ENCODE measurements around the gene TMEM205.
A peak's percentile ranks its signal among the peaks of the same experiment; 100 is the strongest.
"Not testable (repeated sequence)": the region's sequence is repeated elsewhere in the genome, so short reads cannot be mapped to it uniquely, and the experiment has no call there.

The TMEM205 gene

DNA sequence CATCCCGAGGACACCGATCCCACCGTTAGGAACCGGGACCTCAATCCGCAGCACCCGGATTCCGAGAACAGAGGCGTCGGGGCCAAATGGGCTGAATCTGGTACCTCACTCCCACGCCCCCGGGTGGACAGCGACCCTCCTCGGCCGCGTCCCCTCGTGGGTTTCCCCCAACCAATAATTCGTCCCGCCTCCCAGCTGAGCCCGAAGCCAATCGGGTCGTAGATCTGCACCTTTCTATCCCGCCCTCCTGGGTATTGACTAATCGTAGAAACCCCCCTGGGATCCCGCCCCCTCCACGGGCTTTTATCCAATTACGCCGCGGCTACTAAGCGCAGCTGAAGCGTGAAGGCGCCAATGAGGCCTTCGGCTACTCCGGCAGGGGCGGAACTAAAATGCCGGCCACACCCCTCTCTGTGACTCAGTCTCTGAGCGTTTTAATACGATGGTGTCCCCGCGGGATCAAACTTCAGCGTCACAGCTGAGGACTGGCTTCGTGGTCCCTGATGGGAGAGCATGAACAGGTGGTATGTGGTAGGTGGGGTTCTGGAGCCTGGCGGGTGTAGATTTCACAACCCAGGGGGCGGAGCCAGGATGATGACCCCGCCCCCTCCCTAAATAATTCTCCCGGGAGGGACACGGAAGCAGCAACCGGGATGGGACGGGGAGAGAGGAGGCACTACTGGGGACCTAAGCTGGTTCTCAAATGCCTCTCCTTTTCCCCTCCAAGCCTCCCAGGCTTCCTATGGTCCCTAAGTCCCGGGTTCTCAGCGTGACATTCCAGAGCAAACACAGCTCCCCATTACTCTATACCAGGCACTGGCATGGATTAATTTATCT is at the start of gene TMEM205, which contains the start of gene CCDC159:
TMEM205 (minus strand) TSS at position 165 of the 837 bp plus-strand sequence. CDS start 649 bp downstream, outside the sequence.
CCDC159 (plus strand) TSS at position 416 of the 837 bp plus-strand sequence; CDS start at position 504, 88 bp downstream.
- peak; percentile 99 for DNase-seq (ENCODE audit: low spot score)

DNA sequence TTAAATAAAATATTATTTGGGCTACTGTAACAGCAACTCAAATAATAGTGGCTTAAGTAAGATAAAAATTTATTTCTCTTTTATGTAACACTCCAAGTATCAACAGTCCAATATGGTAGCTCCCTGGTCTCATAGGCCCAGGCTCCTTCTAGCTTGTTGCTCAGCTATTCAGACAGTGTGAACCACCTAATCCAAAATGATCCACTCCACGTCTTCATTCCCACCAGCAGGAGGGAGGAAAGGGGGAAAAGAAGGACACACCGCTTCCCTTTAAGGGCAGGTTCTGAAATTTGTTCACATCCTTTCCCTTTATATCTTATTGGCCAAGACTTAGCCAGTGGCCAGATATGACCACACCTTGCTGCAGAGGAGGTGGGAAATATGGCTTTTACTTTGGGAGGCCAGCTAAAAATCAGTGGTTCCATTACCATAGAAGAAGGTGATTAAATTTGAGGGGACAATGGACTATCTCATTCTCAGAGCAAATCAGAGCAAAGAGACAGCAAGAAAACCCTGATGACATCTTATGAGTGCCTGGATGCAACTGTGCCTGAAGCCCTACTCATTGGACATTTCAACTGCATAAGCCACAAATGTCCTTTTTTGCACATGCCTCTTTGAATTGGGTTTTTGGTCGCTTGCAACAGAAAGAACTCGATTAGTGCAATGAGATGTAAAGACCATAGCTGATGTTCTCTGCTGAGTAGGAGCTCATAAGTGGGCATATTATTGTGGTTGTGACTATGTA is 45.0 kb upstream of the TMEM205 start:
- DNase-seq (ENCODE audit: low spot score) = no peak

DNA sequence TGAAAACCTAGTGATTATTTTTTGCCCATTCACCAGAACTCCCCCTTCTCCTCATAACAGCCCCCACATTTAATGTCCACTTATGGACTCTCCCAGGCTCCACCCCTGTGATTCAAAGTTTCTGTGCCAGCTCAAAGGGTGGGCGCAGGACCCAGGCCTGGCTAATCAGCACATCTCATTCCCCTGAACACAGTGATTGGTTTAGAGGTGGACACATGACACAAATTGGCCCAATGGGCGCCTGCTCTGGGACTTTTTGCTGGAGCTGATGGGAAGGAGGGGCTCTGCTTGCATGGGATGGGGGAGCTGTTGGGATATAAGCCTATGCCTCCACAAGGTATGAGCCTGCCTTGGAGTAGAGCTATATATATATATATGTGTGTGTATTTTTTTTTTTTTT is 44.3 kb upstream of the TMEM205 start:
- no peak for DNase-seq (ENCODE audit: low spot score)

DNA sequence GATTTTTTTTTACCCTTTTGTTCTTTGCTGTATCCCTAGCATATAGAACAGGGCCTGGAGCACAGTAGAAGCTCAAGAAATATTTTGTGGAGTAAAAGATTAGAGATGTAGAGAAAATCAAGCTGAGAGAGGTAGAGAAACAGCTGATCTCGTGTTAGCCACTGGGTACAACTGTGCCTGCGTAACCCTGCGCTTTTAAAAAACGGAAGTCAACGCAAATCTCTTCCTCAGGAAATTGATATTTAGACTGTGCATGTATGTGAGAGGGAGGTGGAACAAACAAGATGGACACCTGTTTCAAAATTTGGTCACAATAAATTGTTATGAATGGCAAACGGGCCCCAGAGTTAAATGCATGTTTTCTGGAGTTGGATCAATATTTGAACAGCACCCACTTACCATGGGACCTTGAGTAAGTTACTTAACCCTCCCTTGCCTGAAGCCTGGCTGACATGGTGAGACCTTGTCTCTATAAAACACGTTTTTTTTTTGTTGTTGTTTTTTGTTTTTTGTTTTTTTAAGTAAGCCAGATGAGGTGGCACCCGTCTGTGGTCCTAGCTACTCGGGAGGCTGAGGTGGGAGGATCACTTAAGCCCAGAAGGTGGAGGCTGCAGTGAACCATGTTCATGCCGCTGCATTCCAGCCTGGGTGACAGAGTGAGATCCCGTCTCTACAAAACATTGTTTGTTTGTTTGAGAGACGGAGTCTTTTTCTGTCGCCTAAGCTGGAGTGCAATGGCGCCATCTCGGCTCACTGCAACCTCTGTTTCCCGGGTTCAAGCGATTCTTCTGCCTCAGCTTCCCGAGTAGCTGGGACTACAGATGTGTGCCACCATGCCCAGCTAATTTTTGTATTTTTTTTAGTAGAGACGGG is 41.3 kb upstream of the TMEM205 start:
- no peak for DNase-seq (ENCODE audit: low spot score)

DNA sequence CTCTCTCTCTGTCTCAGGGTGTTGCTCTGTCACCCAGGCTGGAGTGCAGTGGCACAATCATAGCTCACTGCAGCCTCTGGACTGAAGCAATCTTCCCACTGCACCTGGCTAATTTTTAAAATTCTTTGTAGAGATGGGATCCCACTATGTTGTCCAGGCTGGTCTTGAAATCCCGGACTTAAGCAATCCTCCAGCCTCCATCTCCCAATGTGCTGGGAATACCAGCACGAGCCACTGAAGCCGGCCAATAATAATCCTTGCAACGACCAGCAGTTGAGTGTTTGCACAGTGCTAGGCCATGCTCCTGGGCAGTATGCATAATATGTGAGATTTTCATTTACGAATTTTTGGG is 38.7 kb upstream of the TMEM205 start:
- no peak for DNase-seq (ENCODE audit: low spot score)

DNA sequence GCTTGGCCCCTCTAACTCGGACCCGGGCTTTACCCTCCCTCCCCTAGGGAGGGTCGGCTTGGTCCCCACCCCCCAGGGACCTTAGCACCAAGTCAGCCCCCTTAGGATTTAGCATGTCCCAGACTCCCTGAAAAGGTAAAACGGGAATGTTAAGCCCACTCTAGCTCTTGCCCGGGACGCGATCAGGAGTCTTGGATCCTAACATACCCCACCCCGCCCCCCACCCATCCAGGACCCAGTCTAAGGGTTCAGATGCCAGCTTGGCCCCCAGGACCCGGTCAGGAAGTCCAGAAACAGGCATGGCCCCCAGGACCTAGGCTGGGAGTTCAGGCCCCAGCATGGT is 37.6 kb upstream of the TMEM205 start:
- no peak for DNase-seq (ENCODE audit: low spot score)

DNA sequence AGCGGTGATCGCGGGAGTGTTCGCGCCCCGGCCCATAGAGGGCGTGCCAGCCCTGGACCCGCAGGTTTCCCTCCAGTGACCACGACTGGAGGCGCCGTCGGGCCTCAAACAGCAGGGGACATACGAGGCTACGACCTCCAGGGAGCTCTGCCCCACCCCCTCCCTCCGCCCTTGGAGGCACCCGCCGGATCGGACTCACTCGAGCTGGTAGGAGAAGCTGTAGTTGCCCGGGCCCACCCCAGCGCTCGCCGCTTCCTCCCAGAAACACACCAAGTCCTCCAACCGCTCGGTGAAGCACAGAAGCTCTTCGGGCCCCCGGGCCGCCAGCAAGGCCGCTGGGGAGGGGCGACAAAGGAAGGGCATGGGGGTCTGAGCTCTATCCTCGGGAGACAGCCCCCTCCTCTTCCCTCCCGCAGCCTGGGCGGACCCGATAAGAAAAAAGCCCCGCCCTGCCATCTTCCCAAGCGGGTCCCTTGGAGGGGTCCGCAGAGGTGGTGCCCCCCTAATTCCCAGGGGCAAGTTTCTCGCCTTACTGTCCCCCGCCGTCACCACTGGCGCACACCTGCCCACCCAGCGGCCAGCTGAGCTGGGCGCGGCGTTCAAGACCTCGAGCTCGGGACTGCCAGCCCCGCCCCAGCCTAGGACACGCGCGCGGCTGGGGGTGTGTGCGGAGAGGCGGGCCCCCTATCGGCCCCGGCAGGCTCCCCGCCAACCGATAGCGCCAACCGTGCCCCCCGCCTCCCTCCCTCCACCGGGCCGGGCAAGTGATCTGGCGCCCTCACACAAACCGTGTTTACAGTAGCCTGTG is 37.0 kb upstream of the TMEM205 start:
- no peak for DNase-seq (ENCODE audit: low spot score)

DNA sequence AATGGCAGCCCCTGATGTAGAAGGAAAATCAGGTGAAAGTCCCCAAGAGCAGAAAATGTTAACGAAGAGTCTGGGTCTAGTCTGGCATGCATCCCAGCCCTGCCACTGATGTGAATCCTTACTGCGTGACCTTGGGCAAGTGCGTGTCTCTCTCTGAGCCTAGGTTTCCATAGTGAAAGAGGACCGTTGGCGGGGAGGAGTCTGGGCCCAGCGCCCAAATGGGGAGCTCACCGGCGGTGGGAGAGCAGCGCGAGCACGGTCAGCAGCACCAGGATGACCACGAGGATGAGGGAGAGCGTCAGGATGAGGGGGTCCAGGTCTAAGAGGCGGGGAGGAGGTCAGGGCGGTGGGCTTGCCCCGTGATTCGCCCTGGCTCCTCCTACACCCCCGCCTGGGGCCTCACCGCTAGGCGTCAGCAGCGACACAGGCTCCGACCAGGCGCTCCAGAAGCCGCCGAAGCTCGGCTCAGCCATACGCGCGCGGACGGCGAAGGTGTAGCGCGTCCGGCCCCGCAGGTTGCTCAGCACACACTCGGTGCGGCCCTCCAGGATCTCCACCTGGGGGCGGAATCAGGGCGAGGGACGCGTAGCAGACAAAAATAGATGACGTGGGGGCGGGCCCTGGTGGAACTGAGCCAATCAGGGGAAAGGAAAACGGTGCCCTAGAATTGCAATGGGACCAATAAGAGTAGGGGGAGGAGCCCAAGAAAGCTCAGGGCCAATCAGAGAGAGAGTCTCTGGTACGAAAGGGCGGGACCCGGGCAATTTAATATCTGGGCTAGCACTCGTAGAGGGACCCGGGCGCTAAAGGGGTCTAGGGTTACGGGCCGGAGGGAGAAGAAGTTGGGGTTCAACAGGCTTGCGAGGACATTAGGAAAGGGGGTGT is 34.8 kb upstream of the TMEM205 start:
- DNase-seq (ENCODE audit: low spot score) = peak; percentile 97

DNA sequence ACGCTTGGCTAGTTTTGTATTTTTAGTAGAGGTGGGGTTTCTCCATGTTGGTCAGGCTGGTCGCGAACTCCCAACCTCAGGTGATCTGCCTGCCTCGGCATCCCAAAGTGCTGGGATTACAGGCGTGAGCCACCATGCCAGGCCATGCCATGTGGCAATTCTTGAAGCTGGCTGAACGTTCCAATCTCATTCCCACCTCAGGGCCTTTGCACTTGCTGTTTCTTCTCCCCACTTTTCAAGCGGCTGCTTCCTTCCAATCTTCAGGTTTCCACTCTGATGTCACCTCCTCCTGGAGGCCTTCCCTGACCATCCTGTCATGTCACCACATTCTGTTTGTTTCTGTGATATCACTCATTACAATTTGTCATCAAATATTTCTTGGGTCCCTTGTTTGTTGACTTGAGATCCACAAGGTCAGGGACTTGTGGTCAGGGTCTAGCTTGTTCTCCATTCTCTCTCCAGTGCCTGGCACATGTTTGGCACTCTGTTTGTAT is 33.8 kb upstream of the TMEM205 start:
- DNase-seq (ENCODE audit: low spot score) = no peak

DNA sequence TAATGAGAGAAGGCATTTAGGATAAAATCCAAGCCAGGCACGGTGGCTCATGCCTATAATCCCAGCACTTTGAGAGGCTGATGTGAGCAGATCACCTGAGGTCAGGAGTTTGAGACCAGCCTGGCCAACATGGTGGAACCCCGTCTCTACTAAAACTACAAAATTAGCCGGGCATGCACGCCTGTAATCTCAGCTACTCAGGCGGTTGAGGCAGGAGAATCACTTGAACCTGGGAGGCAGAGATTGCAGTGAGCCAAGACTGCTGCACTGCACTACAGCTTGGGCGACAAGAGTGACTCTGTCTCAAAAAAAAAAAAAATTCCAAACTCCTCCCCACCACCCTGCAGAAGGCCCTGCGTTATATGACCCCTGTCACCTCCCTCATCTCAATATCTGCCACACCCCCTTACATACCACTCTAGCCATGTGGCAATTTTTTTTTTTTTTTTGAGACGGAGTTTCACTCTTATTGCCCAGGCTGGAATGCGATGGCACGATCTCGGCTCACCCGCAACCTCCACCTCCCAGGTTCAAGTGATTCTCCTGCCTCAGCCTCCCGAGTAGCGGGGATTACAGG is 33.3 kb upstream of the TMEM205 start:
- not testable (repeated sequence) for DNase-seq (ENCODE audit: low spot score)

DNA sequence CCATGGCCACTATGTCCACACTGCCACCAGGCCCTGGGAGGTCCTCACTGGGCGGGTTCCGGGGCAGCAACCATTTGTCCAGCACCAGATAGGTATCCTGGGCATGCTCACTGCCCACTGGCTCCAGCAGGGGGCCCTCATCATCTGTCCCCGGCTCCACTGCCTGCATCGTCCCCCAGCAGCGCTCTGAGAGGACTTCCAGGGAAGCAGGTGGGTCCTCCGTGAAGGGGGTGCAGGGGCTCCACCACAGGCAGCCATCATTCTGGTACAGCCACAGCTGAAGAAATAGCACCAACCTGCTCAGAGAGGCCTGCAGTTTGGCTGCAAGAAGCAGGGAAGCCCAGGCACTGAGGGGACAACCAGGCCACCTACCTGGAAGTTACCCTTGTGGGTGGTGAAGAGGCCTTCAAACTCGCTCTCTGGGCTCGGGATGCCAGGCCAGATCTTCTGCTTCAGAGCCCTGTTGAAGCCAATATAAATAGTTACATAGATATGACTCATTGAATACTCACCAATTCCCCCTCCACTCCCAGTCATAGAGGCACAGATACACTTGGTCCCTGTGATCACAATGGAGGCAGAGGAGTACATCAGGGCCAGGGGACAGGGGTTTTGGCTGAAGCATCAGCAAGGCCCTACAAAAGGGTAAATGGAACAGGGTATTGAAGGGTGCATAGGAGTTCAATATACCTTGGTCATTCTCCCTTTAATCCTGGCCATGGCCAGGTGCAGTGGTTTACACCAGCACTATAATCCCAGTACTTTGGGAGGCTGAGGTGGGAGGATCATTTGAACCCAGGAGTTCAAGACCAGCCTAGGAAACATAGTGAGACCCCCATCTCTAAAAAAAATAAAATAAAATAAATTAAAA is 32.5 kb upstream of the TMEM205 start:
- DNase-seq (ENCODE audit: low spot score) = no peak

DNA sequence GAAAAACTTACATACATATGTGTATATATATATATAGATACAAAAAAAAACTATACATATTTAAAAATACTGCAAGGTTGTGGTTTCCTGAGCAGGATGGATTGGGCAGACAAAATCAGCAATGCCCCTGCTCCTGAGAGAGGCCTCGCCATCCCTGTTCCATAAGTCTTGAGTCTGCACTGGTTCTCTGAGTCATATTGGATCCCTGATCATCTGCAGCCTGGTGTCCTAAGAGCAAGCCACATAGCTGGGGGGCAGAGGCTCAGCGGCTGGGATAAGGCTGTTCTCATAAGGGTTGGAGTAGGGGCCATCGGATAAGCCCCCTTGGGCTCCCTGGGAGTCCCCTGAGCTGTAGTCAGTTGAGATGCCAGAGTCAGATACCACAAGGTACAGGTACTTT is 31.7 kb upstream of the TMEM205 start:
- no peak for DNase-seq (ENCODE audit: low spot score)

DNA sequence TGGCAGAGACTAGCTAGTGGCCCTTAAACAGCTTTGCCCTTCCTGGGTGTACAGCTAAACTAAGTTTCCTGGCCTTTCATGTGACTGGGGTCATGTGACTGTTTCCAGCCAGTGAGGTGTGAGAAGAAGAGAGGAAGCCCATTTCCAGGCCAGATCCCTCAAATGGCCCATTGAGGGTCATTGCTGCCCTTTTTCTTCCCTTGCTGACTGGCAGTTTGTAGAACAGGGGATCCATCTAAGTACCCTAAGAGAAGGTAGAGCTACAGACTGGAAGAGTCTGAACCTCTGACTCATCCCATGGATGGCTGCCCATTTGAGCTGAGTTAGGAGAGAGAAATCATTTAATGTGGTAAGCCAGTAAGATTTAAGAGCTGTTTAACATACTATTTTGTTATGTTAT is 31.2 kb upstream of the TMEM205 start:
- peak; percentile 69 for DNase-seq (ENCODE audit: low spot score)

DNA sequence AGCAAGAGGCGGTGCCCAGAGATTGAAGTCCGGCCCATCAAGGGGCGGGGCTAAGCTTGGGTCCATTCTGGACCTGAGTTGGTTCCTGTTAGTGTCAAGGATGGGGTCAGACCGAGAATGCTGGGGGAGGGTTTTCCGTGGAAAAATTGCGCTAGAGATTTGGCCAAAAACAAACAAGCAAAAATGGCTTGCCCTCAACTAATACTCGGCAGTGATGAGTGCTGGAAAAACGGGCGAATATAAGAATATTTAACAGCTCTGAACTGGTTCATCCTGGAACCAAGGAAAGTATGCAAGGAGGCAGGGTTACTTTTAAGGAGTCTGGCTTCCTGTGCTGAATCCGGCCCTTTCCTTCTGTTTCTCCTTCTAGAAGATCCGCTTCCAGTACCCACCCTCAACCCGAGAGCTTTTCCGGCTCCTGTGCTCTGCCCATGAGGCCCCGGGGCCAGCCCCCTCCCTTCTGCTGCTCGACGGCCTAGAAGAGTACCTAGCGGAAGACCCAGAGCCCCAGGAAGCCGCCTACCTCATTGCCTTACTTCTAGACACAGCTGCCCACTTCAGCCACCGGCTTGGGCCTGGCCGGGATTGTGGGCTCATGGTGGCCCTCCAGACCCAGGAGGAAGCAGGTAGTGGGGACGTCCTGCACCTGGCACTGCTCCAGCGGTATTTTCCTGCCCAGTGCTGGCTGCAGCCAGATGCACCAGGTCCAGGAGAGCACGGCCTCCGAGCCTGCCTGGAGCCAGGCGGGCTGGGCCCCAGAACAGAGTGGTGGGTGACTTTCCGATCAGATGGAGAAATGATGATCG is 29.3 kb upstream of the TMEM205 start:
- no peak for DNase-seq (ENCODE audit: low spot score)

DNA sequence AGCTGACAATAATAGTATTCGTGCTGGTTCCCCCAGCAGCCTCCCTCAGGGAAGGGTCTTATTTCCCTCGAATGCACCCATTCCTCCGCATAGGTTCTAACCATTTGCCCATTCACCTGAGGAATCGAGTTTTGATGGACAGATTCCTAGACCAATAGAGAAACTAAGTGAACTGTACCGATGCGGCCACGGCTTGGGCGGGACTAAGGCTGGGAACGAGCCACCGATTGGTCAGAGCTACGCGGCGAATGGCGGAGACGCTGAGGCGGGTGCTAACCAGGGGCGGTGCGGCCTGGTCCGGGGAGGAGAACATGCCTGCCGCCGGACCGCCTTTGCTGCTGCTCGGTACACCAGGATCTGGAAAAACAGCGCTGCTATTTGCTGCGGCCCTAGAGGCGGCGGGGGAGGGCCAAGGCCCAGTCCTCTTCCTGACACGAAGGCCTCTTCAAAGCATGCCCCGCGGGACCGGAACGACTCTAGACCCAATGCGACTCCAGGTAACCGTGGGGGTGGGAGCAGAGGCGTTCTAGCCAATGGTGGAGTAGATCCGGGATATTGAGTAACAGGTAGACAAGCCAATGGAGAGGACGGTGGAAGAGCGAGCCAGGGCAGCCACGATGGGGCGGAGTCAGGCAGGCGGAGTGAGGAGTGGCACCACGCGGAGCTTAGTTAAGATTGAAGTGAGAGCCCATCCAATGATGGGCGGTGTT is 28.5 kb upstream of the TMEM205 start, which contains the start of gene SWSAP1:
SWSAP1 (plus strand) TSS at position 234 of the 710 bp plus-strand sequence; CDS start at position 249, 15 bp downstream.
- peak; percentile 100 for DNase-seq (ENCODE audit: low spot score)

DNA sequence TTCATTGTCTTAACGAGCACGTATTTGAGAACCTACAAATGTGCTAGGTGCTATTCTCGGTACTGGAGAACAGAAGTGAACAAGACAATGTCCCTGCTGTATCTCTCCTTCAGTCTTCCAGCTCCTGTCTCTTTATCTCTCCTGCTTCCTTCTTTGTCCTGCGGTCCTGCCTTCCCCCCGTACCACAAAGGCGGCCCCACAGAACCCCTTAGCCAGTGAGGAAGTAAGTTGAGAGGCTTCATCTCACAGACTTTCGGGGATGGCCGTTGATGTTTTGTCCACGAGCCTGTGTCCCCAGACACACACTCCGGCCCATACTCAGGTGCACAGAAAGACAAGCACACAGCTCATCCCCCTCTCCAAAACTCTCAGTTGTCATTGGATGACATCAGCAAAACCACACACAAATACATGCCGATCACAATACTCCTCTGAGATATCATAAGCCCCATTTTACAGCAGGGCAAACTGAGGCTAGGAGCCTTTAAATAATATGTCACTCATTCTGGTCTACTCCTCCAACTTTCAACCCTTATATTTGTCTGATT is 27.9 kb upstream of the TMEM205 start:
- no peak for DNase-seq (ENCODE audit: low spot score)

Data from pons (tissue), 1 donor.